ENCODE data around the gene MTHFD1.

MTHFD1 gene

GRCh38 chr14:64463195-64463594 lies 75.0 kb downstream of the MTHFD1 start:
- TF ChIP-seq, protein P1, sequence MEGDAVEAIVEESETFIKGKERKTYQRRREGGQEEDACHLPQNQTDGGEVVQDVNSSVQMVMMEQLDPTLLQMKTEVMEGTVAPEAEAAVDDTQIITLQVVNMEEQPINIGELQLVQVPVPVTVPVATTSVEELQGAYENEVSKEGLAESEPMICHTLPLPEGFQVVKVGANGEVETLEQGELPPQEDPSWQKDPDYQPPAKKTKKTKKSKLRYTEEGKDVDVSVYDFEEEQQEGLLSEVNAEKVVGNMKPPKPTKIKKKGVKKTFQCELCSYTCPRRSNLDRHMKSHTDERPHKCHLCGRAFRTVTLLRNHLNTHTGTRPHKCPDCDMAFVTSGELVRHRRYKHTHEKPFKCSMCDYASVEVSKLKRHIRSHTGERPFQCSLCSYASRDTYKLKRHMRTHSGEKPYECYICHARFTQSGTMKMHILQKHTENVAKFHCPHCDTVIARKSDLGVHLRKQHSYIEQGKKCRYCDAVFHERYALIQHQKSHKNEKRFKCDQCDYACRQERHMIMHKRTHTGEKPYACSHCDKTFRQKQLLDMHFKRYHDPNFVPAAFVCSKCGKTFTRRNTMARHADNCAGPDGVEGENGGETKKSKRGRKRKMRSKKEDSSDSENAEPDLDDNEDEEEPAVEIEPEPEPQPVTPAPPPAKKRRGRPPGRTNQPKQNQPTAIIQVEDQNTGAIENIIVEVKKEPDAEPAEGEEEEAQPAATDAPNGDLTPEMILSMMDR (IDR thresholded peaks at IDR 0.05): no peak

GRCh38 chr14:64463873-64464272 lies 75.7 kb downstream of the MTHFD1 start:
- TF ChIP-seq, protein P1 (IDR thresholded peaks at IDR 0.05): no peak

- TF ChIP-seq, protein P1 (IDR thresholded peaks at IDR 0.05): no peak
Observed at GRCh38 chr14:64464651-64465050, 76.5 kb downstream of the MTHFD1 start.

GRCh38 chr14:64465191-64465822 lies 77.2 kb downstream of the MTHFD1 start, which contains the start of gene AKAP5:
Gene AKAP5, plus strand, starts transcription at chr14:64465499. Its CDS starts 2,896 bp downstream, at chr14:64468395.
- TF ChIP-seq, protein P1 (IDR thresholded peaks at IDR 0.05): no peak

DNA sequence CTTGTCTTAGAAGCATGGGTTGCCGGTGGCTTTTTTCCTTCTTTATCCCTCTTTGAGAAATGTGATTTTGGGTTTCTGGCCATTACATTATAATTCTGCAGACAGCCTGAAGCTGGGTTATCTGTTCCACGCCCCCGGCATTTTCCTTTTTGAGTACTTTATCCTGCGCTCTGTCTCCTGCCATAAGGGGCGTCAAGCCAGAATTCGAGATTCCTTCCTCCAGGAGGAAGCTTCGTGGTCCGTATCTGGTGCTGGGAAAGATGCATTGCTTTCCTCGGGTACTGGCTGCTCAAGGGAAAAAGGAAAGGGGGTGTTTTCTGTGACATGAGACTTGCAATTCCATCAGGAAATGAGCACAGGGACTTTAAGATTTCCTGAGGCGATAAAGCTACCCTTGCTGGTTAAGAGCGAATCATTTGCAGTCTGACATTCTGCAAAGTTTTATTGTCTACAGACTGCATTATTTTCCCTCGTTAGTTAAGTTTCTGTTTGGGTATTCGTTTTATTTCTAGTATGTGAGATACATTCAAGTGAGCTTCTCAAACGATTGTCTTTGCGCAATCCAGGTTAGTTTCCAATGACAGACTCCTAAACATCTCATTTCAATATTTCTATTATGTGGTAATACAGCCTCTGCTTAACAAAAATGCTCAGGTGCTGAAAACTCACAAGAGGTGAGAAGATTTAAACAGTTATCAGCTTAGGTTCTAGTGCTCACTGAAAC lies 77.8 kb downstream of the MTHFD1 start:
- TF ChIP-seq, protein P1 (IDR thresholded peaks at IDR 0.05): no peak

DNA sequence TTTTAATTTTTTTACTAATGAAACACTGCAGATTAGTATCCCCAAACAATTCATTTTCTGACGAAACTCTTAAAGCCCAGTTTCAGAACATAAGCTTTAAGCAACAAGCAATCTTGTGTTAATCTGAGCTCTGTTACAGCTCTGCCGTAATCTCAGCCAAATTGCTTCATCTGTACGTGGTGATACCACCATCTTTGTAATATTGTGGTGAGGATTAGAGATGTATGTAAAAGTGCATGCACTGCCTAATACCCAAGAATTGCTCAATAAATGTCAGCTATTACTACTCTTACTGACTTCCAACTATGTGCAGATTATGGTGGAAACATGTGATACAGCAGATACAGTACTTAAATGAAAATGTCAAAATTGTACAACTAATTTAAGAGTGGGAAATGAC lies 78.9 kb downstream of the MTHFD1 start:
- TF ChIP-seq, protein P1 (IDR thresholded peaks at IDR 0.05): no peak

DNA sequence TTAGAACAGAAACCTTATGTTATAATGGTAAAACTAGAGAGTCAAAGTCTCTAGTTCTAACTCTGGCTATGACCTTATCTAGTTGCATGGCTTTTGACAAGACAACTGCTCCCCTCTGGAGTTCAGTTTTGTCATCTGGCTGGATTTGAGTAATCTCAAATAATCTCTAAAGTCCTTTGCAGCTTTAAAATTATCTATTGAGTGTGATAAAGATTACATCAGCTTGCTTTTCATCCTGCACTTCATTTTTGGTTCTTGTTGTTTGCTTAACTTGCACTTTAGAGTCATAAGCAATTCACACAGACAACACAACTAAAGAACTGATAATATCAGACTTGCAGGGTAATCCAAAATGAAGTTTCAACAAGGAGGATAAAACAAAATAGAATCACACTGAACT lies 79.4 kb downstream of the MTHFD1 start:
- TF ChIP-seq, protein P1 (IDR thresholded peaks at IDR 0.05): no peak
